ENCODE results near the gene OR5AS1. TPM values are rescaled to one million over a fixed set of nuclear protein-coding genes. Genes with fewer than 3 reads are reported as not detected.

The OR5AS1 gene
- total RNA-seq = not detected in 2 replicates

GRCh38 chr11:56027354-56027753 is at the start of gene OR5AS1:
OR5AS1 (plus strand) TSS chr11:56027654; CDS start chr11:56030419, 2,765 bp downstream.

GRCh38 chr11:55994525-55994924 is 32.9 kb upstream of the OR5AS1 start, which contains the start of gene OR5F1:
OR5F1 (minus strand) TSS chr11:55994625; CDS start chr11:55994625, 0 bp downstream.

Other genes with a start within 250 kb of the OR5AS1 start
- not detected in 2 replicates for gene OR5D14, start 232.1 kb upstream of the OR5AS1 start, total RNA-seq
- not detected in 2 replicates for gene OR5L1, start 216.3 kb upstream of the OR5AS1 start, total RNA-seq
- not detected in 2 replicates for gene OR5D18, start 208.0 kb upstream of the OR5AS1 start, total RNA-seq
- not detected in 2 replicates for gene OR5L2, start 200.4 kb upstream of the OR5AS1 start, total RNA-seq
- gene OR5D16, start 188.9 kb upstream of the OR5AS1 start, total RNA-seq = not detected in 2 replicates
- gene TRIM51, start 144.4 kb upstream of the OR5AS1 start, total RNA-seq = not detected in 2 replicates
- gene OR5W2, start 113.1 kb upstream of the OR5AS1 start, total RNA-seq = not detected in 2 replicates
- gene OR5I1, start 91.3 kb upstream of the OR5AS1 start, total RNA-seq = not detected in 2 replicates
- gene OR10AG1, start 57.7 kb upstream of the OR5AS1 start, total RNA-seq = not detected in 2 replicates
- gene OR5F1, start 33.0 kb upstream of the OR5AS1 start, total RNA-seq = not detected in 2 replicates
- not detected in 2 replicates for gene OR8I2, start 65.7 kb downstream of the OR5AS1 start, total RNA-seq
- gene OR8H2, start 76.0 kb downstream of the OR5AS1 start, total RNA-seq = not detected in 2 replicates
- not detected in 2 replicates for gene OR8H3, start 94.7 kb downstream of the OR5AS1 start, total RNA-seq
- gene OR8J3, start 112.5 kb downstream of the OR5AS1 start, total RNA-seq = not detected in 2 replicates
- gene OR8K5, start 132.7 kb downstream of the OR5AS1 start, total RNA-seq = not detected in 2 replicates
- not detected in 2 replicates for gene OR5J2, start 149.0 kb downstream of the OR5AS1 start, total RNA-seq
- gene OR5T2, start 206.6 kb downstream of the OR5AS1 start, total RNA-seq = not detected in 2 replicates
- gene OR5T3, start 224.6 kb downstream of the OR5AS1 start, total RNA-seq = not detected in 2 replicates
- not detected in 2 replicates for gene OR5T1, start 246.5 kb downstream of the OR5AS1 start, total RNA-seq

Measured in placental epithelial cell (primary cell).